ENCODE measurements around the gene SP100.

DNA sequence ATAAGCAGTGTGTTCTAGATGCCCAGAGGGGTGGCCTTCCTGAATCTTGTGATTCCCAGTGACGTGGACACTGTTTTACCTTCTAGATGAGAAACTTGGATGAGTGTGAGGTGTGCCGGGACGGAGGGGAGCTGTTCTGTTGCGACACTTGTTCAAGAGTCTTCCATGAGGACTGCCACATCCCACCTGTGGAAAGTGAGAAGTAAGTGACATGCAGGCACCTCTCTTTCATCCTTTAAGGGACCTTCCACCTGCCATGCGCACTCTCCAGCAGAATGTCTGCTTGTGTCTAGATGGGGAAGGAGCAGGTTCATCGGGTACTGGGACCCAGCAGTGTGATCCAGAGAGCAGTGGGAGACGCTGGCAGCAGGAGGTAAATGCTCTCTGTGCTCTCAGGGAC, 16.0 kb upstream of the SP100 start:
- TF ChIP-seq POLR2AphosphoS5 (IDR thresholded peaks at IDR 0.05; ENCODE audit: insufficient read depth in 1 of 2, low read depth in 1 of 2) (no peak), POLR2A (IDR thresholded peaks at IDR 0.05) (no peak)
- TF ChIP-seq, protein P1, sequence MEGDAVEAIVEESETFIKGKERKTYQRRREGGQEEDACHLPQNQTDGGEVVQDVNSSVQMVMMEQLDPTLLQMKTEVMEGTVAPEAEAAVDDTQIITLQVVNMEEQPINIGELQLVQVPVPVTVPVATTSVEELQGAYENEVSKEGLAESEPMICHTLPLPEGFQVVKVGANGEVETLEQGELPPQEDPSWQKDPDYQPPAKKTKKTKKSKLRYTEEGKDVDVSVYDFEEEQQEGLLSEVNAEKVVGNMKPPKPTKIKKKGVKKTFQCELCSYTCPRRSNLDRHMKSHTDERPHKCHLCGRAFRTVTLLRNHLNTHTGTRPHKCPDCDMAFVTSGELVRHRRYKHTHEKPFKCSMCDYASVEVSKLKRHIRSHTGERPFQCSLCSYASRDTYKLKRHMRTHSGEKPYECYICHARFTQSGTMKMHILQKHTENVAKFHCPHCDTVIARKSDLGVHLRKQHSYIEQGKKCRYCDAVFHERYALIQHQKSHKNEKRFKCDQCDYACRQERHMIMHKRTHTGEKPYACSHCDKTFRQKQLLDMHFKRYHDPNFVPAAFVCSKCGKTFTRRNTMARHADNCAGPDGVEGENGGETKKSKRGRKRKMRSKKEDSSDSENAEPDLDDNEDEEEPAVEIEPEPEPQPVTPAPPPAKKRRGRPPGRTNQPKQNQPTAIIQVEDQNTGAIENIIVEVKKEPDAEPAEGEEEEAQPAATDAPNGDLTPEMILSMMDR (IDR thresholded peaks at IDR 0.05), result no peak

All from vagina (tissue), 2 donors.